KMS-11 (cell line): ENCODE data around the gene ACTR6.
"Not testable (repeated sequence)": the region's sequence is repeated elsewhere in the genome, so short reads cannot be mapped to it uniquely, and the experiment has no call there.

Experiments used
- H2AFZ ChIP-seq: fragments of 200-600 bp; sonication (generic); 2 replicates; pipeline ENCODE4 v1.6.1; 2016; ENCODE audit warnings: antibody characterized with exemption, mixed run types, low read depth
- H3K27ac ChIP-seq: fragments of 200-600 bp; sonication (generic); 2 replicates; pipeline ENCODE4 v1.6.1; 2016; ENCODE audit warnings: mild to moderate bottlenecking, mixed run types
- H3K27me3 ChIP-seq: fragments of 200-600 bp; sonication (generic); 2 replicates; pipeline ENCODE4 v1.6.1; 2017; ENCODE audit warnings: mild to moderate bottlenecking, low read depth, mixed run types, moderate library complexity; ENCODE audit not compliant: insufficient read depth
- H3K36me3 ChIP-seq: fragments of 200-600 bp; sonication (generic); 2 replicates; pipeline ENCODE4 v1.6.1; 2017; ENCODE audit warnings: mild to moderate bottlenecking, mixed run types; ENCODE audit not compliant: insufficient read depth
- H3K4me1 ChIP-seq: fragments of 200-600 bp; sonication (generic); 2 replicates; pipeline ENCODE4 v1.6.1; 2016; ENCODE audit warnings: mild to moderate bottlenecking, low read depth, mixed run types; ENCODE audit not compliant: poor library complexity, severe bottlenecking
- H3K4me2 ChIP-seq: fragments of 200-600 bp; sonication (generic); 2 replicates; pipeline ENCODE4 v1.7.0; 2016; ENCODE audit warnings: mild to moderate bottlenecking, mixed run types
- H3K4me3 ChIP-seq: fragments of 200-600 bp; sonication (generic); IDR thresholded peaks from 2 replicates; pipeline ENCODE4 v1.6.1; 2017; ENCODE audit warnings: low read depth, low read length, mixed read lengths; ENCODE audit not compliant: insufficient read depth
- H3K79me2 ChIP-seq: fragments of 200-600 bp; sonication (generic); 2 replicates; pipeline ENCODE4 v1.6.1; 2016; ENCODE audit warnings: low read depth, mixed run types; ENCODE audit not compliant: insufficient read depth
- H3K9ac ChIP-seq: fragments of 200-600 bp; sonication (generic); 2 replicates; pipeline ENCODE4 v1.6.1; 2016; ENCODE audit warnings: mild to moderate bottlenecking, mixed run types
- H4K20me1 ChIP-seq: fragments of 200-600 bp; sonication (generic); 2 replicates; pipeline ENCODE4 v1.6.1; 2016; ENCODE audit warnings: mild to moderate bottlenecking, mixed run types; ENCODE audit not compliant: insufficient read depth
- CTCF ChIP-seq: fragments of 200-600 bp; sonication (generic); conservative IDR thresholded peaks from 2 replicates; pipeline ENCODE4 v1.6.1; 2017; ENCODE audit warnings: low read depth, mild to moderate bottlenecking, antibody characterized with exemption, low read length, moderate library complexity, mixed read lengths

ACTR6 gene

GRCh38 chr12:100258127-100258526 lies 57.5 kb downstream of the ACTR6 start:
- no peak for TF ChIP-seq CTCF
- H3K9ac ChIP-seq: no peak overlapping the region
- no peaks in the 10 kb centered on the region for H3K4me1 ChIP-seq
- no peak overlapping the region for H3K4me2 ChIP-seq
- no peak overlapping the region for H3K4me3 ChIP-seq
- no peaks in the 10 kb centered on the region for H3K79me2 ChIP-seq
- no peak overlapping the region for H3K27ac ChIP-seq
- H2AFZ ChIP-seq: no peak overlapping the region
- H3K36me3 ChIP-seq: no peaks in the 10 kb centered on the region
- no peaks in the 10 kb centered on the region for H4K20me1 ChIP-seq
- no peaks in the 10 kb centered on the region for H3K27me3 ChIP-seq

- no peak overlapping the region for H3K27ac ChIP-seq
- H3K4me3 ChIP-seq: no peak overlapping the region
- no peak overlapping the region for H3K9ac ChIP-seq
- H3K79me2 ChIP-seq: peaks cover 7% of the 10 kb centered on the region; the same call in 1 of the 2 replicates
- no peak for TF ChIP-seq CTCF
- H3K4me2 ChIP-seq: no peak overlapping the region
- no peaks in the 10 kb centered on the region for H4K20me1 ChIP-seq
- no peak overlapping the region for H2AFZ ChIP-seq
- H3K27me3 ChIP-seq: no peaks in the 10 kb centered on the region
- peaks cover 6% of the 10 kb centered on the region for H3K4me1 ChIP-seq
- no peaks in the 10 kb centered on the region for H3K36me3 ChIP-seq
Observed at GRCh38 chr12:100263131-100263530, 62.5 kb downstream of the ACTR6 start.

- H3K27me3 ChIP-seq, H3K4me2 ChIP-seq, H4K20me1 ChIP-seq, H3K36me3 ChIP-seq, H3K27ac ChIP-seq, H3K9ac ChIP-seq, H3K4me3 ChIP-seq, H2AFZ ChIP-seq: not testable (repeated sequence)
- peaks cover 27% of the 10 kb centered on the region; the same call in 1 of the 2 replicates for H3K79me2 ChIP-seq
- H3K4me1 ChIP-seq: peaks cover 22% of the 10 kb centered on the region
Observed at GRCh38 chr12:100265107-100265506, 64.5 kb downstream of the ACTR6 start.

- Histone ChIP-seq H3K4me2 (peak overlapping the region; percentile 45), H3K4me3 (no peak overlapping the region), H2AFZ (peak overlapping the region; percentile 89), H3K27ac (peak overlapping the region; percentile 78), H3K4me1 (peaks cover 22% of the 10 kb centered on the region), H3K36me3 (no peaks in the 10 kb centered on the region), H4K20me1 (no peaks in the 10 kb centered on the region), H3K27me3 (no peaks in the 10 kb centered on the region), H3K79me2 (peaks cover 35% of the 10 kb centered on the region; the same call in 1 of the 2 replicates), H3K9ac (peak overlapping the region; percentile 85; the same call in 1 of the 2 replicates)
- no peak for TF ChIP-seq CTCF
Observed at GRCh38 chr12:100265732-100266584, 65.3 kb downstream of the ACTR6 start.

GRCh38 chr12:100266585-100266834 lies 65.9 kb downstream of the ACTR6 start:
- H2AFZ ChIP-seq: peak overlapping the region; percentile 89
- no peaks in the 10 kb centered on the region for H4K20me1 ChIP-seq
- H3K4me2 ChIP-seq: peak overlapping the region; percentile 45
- H3K4me3 ChIP-seq: no peak overlapping the region
- no peaks in the 10 kb centered on the region for H3K36me3 ChIP-seq
- TF ChIP-seq CTCF: no peak
- peaks cover 22% of the 10 kb centered on the region for H3K4me1 ChIP-seq
- H3K27me3 ChIP-seq: no peaks in the 10 kb centered on the region
- H3K27ac ChIP-seq: peak overlapping the region; percentile 78
- H3K79me2 ChIP-seq: peaks cover 41% of the 10 kb centered on the region; the same call in 1 of the 2 replicates
- H3K9ac ChIP-seq: peak overlapping the region; percentile 85; the same call in 1 of the 2 replicates
